C4-2B (cell line): Measurements from ENCODE around the gene RDM1.

Source experiments
- ZFX ChIP-seq: fragments of 450-650 bp; IDR thresholded peaks from 2 replicates; pipeline ENCODE4 v1.6.1; 2017
- TF ChIP-seq, protein P1 (sequence below): fragments of 450-650 bp; conservative IDR thresholded peaks from 2 replicates; pipeline ENCODE4 v1.5.1; 2017; ENCODE audit warnings: mild to moderate bottlenecking

DNA sequence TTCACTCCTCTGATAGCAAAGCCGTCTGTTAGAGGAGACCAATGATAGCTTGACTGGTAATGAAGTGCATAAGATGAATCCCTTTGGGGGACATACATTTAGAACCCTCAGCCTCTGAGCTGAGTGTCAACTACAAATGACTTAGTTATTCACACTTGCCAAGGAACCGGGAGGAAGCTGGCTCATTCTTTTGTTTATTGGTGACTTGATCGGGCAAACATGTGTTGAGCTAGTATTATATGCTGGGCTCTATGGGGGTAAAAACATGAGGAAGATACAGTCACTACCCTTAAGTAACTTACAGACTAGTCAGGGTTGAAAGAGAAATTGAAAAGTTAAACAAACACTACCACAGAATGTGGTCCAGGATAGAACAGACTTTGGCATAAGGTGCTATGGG, 47.8 kb upstream of the RDM1 start:
- TF ChIP-seq, protein P1, sequence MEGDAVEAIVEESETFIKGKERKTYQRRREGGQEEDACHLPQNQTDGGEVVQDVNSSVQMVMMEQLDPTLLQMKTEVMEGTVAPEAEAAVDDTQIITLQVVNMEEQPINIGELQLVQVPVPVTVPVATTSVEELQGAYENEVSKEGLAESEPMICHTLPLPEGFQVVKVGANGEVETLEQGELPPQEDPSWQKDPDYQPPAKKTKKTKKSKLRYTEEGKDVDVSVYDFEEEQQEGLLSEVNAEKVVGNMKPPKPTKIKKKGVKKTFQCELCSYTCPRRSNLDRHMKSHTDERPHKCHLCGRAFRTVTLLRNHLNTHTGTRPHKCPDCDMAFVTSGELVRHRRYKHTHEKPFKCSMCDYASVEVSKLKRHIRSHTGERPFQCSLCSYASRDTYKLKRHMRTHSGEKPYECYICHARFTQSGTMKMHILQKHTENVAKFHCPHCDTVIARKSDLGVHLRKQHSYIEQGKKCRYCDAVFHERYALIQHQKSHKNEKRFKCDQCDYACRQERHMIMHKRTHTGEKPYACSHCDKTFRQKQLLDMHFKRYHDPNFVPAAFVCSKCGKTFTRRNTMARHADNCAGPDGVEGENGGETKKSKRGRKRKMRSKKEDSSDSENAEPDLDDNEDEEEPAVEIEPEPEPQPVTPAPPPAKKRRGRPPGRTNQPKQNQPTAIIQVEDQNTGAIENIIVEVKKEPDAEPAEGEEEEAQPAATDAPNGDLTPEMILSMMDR, result no peak
- no peak for TF ChIP-seq ZFX
